Ovary (tissue), 3 donors: ENCODE measurements around the gene PCNX3.

ENCODE experiments used
- EP300 ChIP-seq: sonication (generic); formaldehyde crosslinking; IDR thresholded peaks from one replicate; pipeline ENCODE4 v1.6.1; 2017; ENCODE audit warnings: antibody characterized with exemption
- TF ChIP-seq, protein P1 (sequence below), 3 donors: fragments of 450-650 bp in 2 of 3; fragments of 200-600 bp in 1 of 3; IDR thresholded peaks; one replicate each; pipeline versions ENCODE4 v1.5.1 to v1.8.0; 2016 to 2022; ENCODE audit warnings: antibody characterized with exemption in 3 of 3, mild to moderate bottlenecking in 1 of 3
- donor health status: DM: no; HTN: no; CAD: no.

DNA sequence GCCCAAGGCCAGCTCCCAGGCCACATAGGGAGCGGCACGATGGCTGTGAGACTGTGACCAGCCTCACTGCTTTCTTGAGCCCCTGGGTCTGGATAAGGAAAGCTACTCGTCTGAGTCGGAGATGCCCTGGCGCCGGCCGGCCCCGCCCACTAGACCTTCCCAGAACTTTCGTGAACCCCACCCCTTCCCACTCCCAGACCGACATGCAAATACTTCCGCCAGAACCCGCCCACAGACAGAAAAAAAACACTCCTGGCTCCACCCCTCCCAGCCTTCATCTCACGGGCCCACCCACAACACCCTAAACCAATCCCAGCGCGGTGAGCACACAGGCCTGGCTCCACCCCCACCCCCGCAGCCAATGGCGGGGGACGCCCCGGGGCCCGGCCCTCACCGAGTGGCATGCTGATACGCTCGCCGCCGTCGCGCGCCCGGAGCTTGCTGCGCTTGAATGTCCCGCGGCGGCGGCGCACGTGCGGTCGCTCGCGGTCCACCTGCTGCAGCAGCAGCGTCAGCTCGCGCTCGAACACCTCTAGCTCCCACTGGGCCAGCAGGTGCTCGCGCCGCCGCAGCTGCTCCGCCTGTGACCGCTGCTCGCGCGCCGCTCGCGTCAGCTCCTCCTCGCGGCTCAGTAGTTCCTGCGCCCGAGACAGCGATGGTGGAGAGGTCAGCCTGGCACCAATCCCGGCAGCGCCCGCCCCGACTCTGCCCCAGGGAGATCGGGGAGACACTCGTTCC, 8.5 kb upstream of the PCNX3 start:
- TF ChIP-seq EP300: peak; percentile 63
- TF ChIP-seq, protein P1, sequence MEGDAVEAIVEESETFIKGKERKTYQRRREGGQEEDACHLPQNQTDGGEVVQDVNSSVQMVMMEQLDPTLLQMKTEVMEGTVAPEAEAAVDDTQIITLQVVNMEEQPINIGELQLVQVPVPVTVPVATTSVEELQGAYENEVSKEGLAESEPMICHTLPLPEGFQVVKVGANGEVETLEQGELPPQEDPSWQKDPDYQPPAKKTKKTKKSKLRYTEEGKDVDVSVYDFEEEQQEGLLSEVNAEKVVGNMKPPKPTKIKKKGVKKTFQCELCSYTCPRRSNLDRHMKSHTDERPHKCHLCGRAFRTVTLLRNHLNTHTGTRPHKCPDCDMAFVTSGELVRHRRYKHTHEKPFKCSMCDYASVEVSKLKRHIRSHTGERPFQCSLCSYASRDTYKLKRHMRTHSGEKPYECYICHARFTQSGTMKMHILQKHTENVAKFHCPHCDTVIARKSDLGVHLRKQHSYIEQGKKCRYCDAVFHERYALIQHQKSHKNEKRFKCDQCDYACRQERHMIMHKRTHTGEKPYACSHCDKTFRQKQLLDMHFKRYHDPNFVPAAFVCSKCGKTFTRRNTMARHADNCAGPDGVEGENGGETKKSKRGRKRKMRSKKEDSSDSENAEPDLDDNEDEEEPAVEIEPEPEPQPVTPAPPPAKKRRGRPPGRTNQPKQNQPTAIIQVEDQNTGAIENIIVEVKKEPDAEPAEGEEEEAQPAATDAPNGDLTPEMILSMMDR (IDR thresholded peaks at IDR 0.05): no peak
